Stimulated activated CD4-positive, alpha-beta T cell treated with anti-CD3 and anti-CD28 coated beads, Interleukin-2, amount 100 ng/mL, for 48 hours (primary cell): ENCODE measurements around the gene CD101.

ENCODE experiments used
- DNase-seq, 2 donors: peaks; one replicate each; pipeline ENCODE4 v3.0.0-alpha.2; 2020

Gene CD101

GRCh38 chr1:117017648-117018047 lies 16.1 kb downstream of the CD101 start:
- no peak for DNase-seq

DNA sequence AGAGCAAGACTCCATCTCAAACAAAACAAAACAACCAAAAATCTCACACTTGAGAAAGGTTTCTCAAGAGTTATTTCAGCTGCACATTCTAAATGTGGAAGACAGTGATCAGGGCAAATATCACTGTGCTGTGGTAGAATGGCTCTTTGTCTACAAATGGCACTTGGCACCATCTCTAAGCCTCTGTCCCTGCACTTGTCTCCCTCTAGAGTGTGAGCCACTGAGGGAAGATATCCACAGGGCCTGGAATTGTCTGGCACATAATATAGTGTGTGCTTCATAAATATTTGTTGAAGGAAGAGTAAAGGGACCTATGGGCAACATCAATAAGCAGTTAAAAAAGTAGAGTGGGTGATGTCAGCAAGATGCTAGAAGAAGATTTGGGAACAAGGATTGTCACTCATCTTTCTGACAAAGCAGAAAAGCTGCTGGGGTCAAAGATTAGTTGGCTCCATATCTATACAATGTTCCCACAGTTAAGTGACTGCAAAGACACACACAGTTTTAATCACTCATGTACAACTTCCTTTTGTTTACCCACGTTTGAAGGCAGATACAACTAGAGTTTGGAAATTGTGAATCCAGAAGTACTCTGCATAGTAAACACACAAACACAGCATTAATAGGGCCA lies 19.1 kb downstream of the CD101 start:
- no peak for DNase-seq

GRCh38 chr1:117022114-117022513 lies 20.6 kb downstream of the CD101 start:
- DNase-seq = no peak

DNA sequence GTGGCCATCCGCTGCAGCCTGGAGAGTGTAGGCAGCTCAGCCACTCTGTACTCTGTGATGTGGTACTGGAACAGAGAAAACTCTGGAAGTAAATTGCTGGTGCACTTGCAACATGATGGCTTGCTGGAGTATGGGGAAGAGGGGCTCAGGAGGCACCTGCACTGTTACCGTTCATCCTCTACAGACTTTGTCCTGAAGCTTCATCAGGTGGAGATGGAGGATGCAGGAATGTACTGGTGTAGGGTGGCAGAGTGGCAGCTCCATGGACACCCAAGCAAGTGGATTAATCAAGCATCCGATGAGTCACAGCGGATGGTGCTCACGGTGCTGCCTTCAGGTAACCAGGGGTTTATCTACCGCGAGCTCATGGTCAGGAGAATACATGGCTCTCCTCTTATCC lies 24.0 kb downstream of the CD101 start:
- DNase-seq = no peak

GRCh38 chr1:117026361-117026760 lies 24.8 kb downstream of the CD101 start:
- no peak for DNase-seq

- DNase-seq = no peak
Observed at GRCh38 chr1:117029685-117030084, 28.1 kb downstream of the CD101 start.

GRCh38 chr1:117030271-117030877 lies 28.8 kb downstream of the CD101 start:
- DNase-seq = no peak

- DNase-seq = no peak
Observed at GRCh38 chr1:117032266-117032665, 30.7 kb downstream of the CD101 start.

- DNase-seq = no peak
Observed at GRCh38 chr1:117032681-117033539, 31.4 kb downstream of the CD101 start.

DNA sequence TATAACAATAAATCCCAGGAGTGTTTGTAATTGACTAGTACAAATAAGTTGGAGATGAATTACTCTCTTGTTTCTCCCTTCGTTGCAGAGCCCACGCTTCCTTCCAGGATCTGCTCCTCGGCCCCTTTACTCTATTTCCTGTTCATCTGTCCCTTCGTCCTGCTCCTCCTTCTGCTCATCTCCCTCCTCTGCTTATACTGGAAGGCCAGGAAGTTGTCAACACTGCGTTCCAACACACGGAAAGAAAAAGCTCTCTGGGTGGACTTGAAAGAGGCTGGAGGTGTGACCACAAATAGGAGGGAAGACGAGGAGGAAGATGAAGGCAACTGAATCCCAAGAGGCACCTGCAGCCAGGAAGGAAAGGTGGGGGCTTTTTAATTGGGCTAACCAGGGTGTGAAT lies 32.2 kb downstream of the CD101 start:
- no peak for DNase-seq

GRCh38 chr1:117034791-117035290 lies 33.3 kb downstream of the CD101 start:
- no peak for DNase-seq

- no peak for DNase-seq
Observed at GRCh38 chr1:117036018-117036461, 34.5 kb downstream of the CD101 start.

DNA sequence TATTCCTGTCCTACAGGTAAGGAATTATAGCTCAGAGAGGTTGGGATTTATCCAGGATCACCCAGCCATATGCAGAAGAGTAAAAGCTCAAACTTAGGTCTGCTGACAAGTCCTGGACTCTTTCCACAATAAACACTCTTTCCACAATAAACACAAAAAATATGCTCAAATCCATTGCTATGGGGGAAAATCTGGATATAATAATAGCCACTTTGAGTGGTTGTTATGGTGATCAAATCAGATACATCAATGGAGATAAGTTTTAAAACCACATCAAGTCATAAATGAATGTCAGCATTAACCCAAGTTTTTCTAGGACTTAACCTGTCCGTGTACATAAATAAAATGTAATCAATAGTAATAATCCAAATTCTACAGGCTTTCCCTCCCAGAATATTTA lies 36.2 kb downstream of the CD101 start:
- DNase-seq = no peak

DNA sequence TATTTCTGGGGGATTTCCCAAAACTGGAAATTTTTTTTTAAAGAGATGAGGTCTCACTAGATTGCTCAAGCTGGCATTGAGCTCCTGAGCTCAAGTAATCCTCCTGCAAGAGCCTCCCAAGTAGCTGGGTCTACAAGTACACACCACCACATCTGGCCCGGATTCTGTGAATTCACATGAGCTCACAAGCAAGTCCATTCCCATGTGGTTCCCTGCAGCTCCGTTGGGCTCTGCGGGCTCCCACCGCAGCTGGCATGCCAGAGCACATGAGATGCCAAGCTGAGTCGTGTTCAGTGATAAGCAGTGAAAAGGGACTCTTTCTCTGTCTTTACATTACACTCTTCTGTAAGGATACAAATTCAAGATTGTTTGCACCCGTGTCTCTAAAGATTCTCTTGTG lies 36.7 kb downstream of the CD101 start:
- no peak for DNase-seq

- DNase-seq = no peak
Observed at GRCh38 chr1:117044217-117044616, 42.7 kb downstream of the CD101 start.

- no peak for DNase-seq
Observed at GRCh38 chr1:117045644-117046043, 44.1 kb downstream of the CD101 start.

DNA sequence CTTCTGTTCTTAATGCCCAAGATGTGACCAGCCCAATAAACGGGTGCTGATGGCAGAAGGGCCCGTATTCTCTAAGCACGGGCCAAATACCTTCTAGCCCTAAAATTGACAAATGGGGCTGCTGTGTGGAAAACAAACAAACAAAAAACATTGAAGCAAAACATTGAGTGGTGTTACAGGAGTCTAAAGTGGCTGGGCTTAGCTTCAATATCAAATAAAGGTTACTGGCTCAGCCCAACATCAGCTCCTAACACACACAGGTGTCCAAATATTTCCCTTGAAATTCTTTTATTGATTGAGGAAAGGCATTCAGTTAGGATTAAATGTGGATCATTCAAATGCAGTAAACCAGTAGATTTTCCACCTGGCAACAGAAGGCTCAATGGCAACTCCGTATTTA lies 45.2 kb downstream of the CD101 start:
- DNase-seq = no peak

DNA sequence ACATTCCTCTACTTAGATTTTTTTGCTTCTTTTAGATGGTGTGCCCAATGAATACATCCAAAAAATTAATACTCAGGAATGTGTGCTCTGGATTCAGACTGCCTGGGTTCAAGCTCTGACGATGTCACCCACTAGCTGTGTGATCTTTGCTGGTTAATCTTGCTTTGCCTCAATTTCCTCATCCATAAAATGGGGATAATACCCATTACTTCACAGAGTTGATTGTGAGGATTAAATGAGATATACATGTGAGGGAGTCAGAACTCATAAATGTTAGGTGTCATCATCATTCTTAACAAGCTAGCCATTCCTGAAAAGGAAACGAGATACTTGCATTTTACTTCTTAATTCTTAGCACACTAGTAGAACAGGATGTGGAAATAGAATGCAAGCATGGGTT lies 45.7 kb downstream of the CD101 start:
- no peak for DNase-seq

DNA sequence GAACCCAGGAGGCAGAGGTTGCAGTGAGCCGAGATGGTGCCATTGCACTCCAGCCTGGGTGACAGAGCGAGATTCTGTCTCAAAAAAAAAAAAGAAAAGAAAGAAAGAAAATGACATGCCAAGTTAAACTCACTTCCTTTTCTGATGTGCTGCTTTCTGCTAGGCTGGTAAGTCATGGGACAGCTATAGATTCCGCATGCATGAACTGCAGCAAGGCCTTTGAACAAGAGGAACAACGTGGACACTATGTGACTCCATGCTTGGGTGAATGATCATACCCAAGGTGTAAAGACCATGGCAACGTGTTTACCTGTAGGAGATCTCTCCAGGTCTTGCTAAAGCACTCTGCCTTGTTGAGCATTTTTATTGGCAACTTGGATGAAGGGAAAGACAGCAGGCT lies 48.3 kb downstream of the CD101 start:
- no peak for DNase-seq

DNA sequence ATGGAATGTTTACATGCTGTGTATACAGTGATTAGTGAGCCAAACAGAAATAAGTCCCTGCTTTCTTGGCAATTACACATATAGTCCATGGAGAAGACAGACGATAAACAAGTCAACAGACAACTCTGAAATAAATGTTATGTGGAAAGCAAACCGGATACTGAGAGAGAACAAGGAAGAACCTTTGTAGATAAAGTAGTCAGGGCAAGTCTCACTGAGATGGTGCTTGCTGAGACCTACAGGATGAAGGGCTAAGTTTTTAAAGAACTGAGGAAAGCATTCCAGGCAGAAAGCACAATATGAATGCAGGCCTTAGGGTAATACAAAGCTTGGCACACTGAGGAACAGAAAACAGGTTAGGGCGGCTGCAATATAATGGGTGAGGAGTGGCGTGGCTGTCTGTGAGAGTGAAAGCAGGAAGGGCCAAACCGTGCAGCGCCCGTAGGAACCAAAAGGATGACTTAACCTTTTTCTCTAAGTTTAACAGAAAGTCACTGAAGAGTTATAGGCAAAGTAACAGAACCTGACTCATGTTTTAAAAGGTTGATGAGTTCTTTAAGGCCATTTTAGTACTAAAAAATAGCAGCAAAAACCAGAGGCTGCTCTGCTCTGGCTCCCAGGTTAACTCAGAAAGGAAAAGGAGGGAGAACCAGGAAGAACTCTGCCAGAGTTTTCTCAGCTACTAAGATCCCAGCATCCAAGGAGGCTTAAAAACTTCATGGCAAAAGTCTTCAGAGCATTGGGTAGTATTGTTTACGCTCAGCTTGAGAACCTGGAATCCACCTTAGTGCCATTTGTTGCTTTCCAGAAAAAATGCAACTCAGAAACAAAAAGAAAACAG lies 49.9 kb downstream of the CD101 start:
- DNase-seq = peak in 1 of 2 donors; percentile 32

- no peak for DNase-seq
Observed at GRCh38 chr1:117054068-117054467, 52.5 kb downstream of the CD101 start.

DNA sequence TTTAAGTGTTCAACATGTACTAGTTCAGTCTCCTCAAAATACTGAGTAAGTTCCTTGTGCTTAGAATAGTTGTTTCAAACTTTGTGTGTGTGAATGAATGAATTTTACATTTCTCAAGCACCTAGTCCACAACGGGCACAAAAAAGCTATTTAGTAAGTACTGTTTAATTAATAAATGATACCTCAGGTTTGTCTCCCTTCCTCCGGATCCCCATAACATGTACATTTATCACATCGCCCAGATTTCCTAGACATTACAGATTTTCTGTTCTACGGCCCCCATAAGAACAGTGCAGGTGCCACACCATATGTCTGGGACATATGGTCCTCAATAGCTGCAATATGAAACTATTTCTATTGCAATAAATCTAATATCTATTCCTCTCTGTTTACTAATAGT lies 57.2 kb downstream of the CD101 start:
- no peak for DNase-seq

DNA sequence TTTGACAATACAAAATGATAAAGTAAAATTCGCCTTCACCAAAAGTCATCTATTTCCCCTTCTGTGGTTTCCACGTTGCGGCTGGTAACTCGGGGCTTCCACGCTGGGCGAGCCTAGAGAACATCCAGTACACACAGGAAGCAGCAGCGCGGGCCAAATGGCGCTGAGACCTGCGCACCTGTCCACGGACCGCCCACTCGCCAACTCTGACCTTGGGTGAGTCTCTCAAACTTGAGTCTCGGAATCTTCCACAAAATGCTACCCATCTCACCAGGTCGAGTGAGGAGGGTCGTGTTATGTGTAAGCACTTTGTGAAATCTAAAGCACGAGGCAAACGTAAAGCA lies 57.7 kb downstream of the CD101 start:
- DNase-seq = peak; percentile 58 to 70
